Measurements from ENCODE around the gene SH3PXD2B.

SH3PXD2B gene

GRCh38 chr5:172452398-172453205, 1.7 kb downstream of the SH3PXD2B start:
- DNase-seq, result no peak

- DNase-seq, result no peak
These were observed 2.5 kb downstream of the SH3PXD2B start for GRCh38 chr5:172451771-172452197.

- peak; percentile 5 for DNase-seq
These were observed 3.2 kb downstream of the SH3PXD2B start for GRCh38 chr5:172450861-172451695.

GRCh38 chr5:172450453-172450852, 3.9 kb downstream of the SH3PXD2B start:
- no peak for DNase-seq

- no peak for DNase-seq
These were observed 5.3 kb downstream of the SH3PXD2B start for GRCh38 chr5:172448999-172449398.

- no peak for DNase-seq
These were observed 6.5 kb downstream of the SH3PXD2B start for GRCh38 chr5:172447646-172448365.

- no peak for DNase-seq
These were observed 7.8 kb downstream of the SH3PXD2B start for GRCh38 chr5:172446336-172447051.

GRCh38 chr5:172445866-172446265, 8.5 kb downstream of the SH3PXD2B start:
- DNase-seq, result no peak

GRCh38 chr5:172444626-172445365, 9.5 kb downstream of the SH3PXD2B start:
- DNase-seq, result no peak

- DNase-seq, result no peak
These were observed 10.2 kb downstream of the SH3PXD2B start for GRCh38 chr5:172444110-172444510.

GRCh38 chr5:172443441-172444109, 10.8 kb downstream of the SH3PXD2B start:
- DNase-seq, result peak; percentile 26

GRCh38 chr5:172442592-172442991, 11.7 kb downstream of the SH3PXD2B start:
- no peak for DNase-seq

- no peak for DNase-seq
These were observed 13.0 kb downstream of the SH3PXD2B start for GRCh38 chr5:172441262-172441751.

- DNase-seq, result no peak
These were observed 13.8 kb downstream of the SH3PXD2B start for GRCh38 chr5:172440486-172440885.

- no peak for DNase-seq
These were observed 14.4 kb downstream of the SH3PXD2B start for GRCh38 chr5:172439785-172440477.

GRCh38 chr5:172438319-172438668, 16.0 kb downstream of the SH3PXD2B start:
- no peak for DNase-seq

GRCh38 chr5:172437445-172438318, 16.6 kb downstream of the SH3PXD2B start:
- peak; percentile 97 for DNase-seq

GRCh38 chr5:172436879-172437369, 17.4 kb downstream of the SH3PXD2B start:
- no peak for DNase-seq
